ENCODE measurements around the gene GCLM.

- no peak for TF ChIP-seq CTCF (IDR thresholded peaks at IDR 0.05; ENCODE audit: insufficient read depth, low read length)
- no peak for TF ChIP-seq POLR2AphosphoS5 (IDR thresholded peaks at IDR 0.05; ENCODE audit: low read depth)
- no peak for TF ChIP-seq REST (IDR thresholded peaks at IDR 0.05; ENCODE audit: insufficient replicate concordance, low read depth)
- no peak for TF ChIP-seq GABPA (IDR thresholded peaks at IDR 0.05; ENCODE audit: low read depth)
These were observed 48.9 kb upstream of the GCLM start for GRCh38 chr1:93958032-93958725.

All from HL-60 (cell line).